Measurements from ENCODE around the gene ATP2C1.
"Not testable (repeated sequence)": the region's sequence is repeated elsewhere in the genome, so short reads cannot be mapped to it uniquely, and the experiment has no call there.

The ATP2C1 gene

DNA sequence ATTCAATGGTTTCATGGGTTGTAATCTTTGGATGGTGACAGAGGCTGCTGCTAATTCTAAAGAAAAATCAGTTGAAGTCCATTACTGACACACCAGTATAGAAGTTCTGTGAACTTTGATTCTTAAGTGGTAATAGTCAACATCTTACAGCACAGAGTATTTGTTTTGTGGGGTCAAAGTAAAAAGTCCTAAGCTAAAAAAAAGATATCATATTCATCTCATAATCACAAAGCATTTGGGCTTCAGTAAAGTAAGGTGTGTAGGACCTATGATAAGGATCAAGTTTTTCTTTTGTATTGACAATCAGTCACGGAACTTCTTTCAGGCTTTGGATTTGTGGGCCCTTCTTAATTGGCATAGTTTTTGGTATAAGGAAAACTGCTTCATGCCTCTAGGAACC is 131.7 kb downstream of the ATP2C1 start:
- no peaks in the 10 kb centered on the region for H3K9me3 Mint-ChIP-seq
- no peak overlapping the region for H3K27ac Mint-ChIP-seq
- peaks cover 15% of the 10 kb centered on the region for H3K36me3 Mint-ChIP-seq
- H3K4me3 Mint-ChIP-seq = peak overlapping the region; percentile 86
- H3K27me3 Mint-ChIP-seq = no peaks in the 10 kb centered on the region
- peaks cover 60% of the 10 kb centered on the region for H3K4me1 Mint-ChIP-seq

DNA sequence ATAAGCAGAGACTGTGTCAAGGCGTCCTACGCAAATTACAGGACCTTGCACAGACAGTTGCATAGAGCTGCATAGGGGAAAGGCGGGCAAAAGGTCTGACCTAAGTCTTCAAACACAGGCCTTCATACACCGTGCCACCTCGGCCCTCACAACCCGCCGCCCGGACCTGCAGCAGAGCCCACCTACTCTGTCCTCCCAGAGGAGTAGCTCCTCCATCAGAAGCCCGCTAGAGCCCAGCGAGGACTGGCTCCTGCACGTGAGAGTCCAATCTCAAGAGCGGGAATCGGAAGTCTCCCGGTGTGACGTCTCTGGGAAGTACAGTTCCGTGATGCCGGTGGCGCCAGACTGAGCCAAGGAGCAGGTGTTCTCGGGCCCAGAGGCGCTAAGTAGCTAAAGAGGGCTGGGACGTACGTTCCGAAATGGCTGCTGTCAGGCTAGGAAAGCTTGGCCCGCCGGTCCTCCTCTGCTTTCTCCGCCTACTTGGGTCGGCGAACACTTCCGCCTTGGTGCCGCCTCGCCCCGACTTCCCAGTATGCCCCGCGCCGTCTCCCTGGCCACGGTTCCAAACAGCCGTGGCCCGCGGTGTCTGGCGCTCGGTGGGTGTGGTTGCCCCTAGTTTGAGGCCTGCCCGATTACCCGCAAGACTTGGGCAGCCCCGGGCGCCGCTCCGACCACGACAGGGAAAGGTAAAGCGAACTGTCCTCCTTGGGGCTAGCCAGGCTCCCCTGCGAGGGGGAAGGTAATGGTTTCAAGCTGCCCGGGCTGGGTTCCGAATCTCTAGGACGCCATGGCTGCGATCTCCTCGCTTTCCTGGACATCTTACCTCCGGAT is 132.7 kb downstream of the ATP2C1 start, which contains the start of the genes ASTE1 and NEK11:
ASTE1 (minus strand) TSS at position 505 of the 831 bp plus-strand sequence. CDS start 1,519 bp downstream, outside the sequence.
NEK11 (plus strand) TSS at position 557 of the 831 bp plus-strand sequence. CDS start 2,832 bp downstream, outside the sequence.
- H3K27ac Mint-ChIP-seq = peak within 1 kb of the TSS; percentile 91
- peaks cover 50% of the 10 kb centered on the region for H3K4me1 Mint-ChIP-seq
- peaks cover 12% of the 10 kb centered on the region for H3K36me3 Mint-ChIP-seq

DNA sequence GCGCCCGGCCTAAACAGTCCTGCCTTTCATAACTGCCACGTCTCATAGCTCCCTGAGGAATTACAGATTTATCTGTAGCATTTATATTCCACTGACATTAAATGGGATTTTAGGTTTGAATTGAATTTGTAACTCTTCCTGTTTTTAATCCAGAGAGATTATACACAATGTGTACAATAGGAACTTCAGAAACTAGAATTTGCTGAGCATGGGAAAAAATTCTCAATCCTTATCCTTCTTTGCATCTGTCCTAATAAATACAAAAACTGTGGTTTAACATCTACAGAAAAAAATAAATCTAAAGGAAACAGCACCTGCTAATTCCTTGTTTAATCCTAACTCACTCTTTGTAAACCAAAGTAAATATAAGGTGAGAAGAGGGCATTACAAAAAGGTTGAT is 135.0 kb downstream of the ATP2C1 start:
- H3K36me3 Mint-ChIP-seq = peaks cover 9% of the 10 kb centered on the region
- peak overlapping the region; percentile 7 for H3K4me3 Mint-ChIP-seq
- H3K27me3 Mint-ChIP-seq = no peaks in the 10 kb centered on the region
- H3K4me1 Mint-ChIP-seq = peaks cover 31% of the 10 kb centered on the region
- no peaks in the 10 kb centered on the region for H3K9me3 Mint-ChIP-seq
- no peak overlapping the region for H3K27ac Mint-ChIP-seq

More for the DNA sequence above, 132.7 kb downstream of the ATP2C1 start, which contains the start of the genes ASTE1 and NEK11:
- Mint-ChIP-seq H3K4me3 (peak within 1 kb of the TSS; percentile 86), H3K9me3 (no peaks in the 10 kb centered on the region), H3K27me3 (no peaks in the 10 kb centered on the region)

GRCh38 chr3:131031660-131032059 is 137.8 kb downstream of the ATP2C1 start:
- Mint-ChIP-seq H3K4me1 (peaks cover 8% of the 10 kb centered on the region), H3K27me3 (no peaks in the 10 kb centered on the region), H3K9me3 (no peaks in the 10 kb centered on the region), H3K36me3 (no peaks in the 10 kb centered on the region), H3K27ac (no peak overlapping the region), H3K4me3 (no peak overlapping the region)

DNA sequence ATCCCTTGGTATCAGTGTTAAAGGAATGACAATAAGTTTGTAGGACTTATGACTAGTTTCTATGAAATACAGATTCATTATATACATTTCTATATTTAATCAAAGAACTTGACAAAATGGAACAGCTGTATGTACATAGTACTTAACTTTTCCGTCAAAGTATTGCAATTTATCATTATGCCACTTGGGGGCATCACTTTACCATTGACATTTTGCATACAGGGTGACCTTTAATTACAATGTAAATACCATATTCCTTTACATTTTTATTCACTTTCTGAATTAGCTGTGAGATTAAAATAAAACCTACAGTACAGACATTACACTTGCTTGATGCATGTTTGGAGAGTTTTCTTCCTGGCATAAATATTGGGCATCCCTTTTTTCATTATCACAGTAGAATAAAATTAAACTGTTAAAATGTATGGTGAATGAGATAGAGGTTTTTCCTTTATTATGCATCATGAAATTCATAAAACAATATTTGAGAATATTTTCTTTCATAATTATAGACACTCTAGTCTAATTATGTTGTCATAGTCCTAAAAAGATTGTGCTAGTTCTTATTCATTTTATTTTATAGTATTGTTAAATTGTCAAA is 139.7 kb downstream of the ATP2C1 start:
- no peak overlapping the region for H3K4me3 Mint-ChIP-seq
- no peaks in the 10 kb centered on the region for H3K4me1 Mint-ChIP-seq
- H3K9me3 Mint-ChIP-seq = no peaks in the 10 kb centered on the region
- H3K27ac Mint-ChIP-seq = no peak overlapping the region
- H3K27me3 Mint-ChIP-seq = no peaks in the 10 kb centered on the region
- H3K36me3 Mint-ChIP-seq = no peaks in the 10 kb centered on the region

- H3K27me3 Mint-ChIP-seq = no peaks in the 10 kb centered on the region
- H3K4me1 Mint-ChIP-seq = peaks cover 11% of the 10 kb centered on the region
- H3K27ac Mint-ChIP-seq = no peak overlapping the region
- H3K36me3 Mint-ChIP-seq = peaks cover 6% of the 10 kb centered on the region
- no peak overlapping the region for H3K4me3 Mint-ChIP-seq
- H3K9me3 Mint-ChIP-seq = peaks cover 1% of the 10 kb centered on the region
These were observed 142.4 kb downstream of the ATP2C1 start for GRCh38 chr3:131036200-131036816.

DNA sequence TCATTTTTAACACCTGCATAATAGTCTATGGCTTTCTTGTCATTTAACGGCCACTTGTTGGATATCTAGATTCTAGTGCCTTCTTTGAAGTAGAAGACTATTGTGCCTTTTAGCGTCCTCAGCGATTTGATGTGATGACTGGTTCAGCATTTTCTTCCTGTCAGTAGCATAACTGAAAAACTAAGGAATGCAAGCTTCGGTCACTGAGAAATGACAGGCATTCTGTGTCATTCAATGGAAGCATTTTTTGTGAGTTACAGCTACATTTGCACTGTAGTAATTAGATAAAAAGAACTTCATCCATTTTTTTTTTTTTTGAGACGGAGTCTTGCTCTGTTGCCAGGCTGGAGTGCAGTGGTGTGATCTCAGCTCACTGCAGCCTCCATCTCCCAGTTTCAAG is 143.1 kb downstream of the ATP2C1 start:
- Mint-ChIP-seq H3K27me3 (no peaks in the 10 kb centered on the region), H3K27ac (no peak overlapping the region), H3K36me3 (peaks cover 10% of the 10 kb centered on the region), H3K4me3 (no peak overlapping the region), H3K9me3 (peaks cover 4% of the 10 kb centered on the region), H3K4me1 (peaks cover 16% of the 10 kb centered on the region)

DNA sequence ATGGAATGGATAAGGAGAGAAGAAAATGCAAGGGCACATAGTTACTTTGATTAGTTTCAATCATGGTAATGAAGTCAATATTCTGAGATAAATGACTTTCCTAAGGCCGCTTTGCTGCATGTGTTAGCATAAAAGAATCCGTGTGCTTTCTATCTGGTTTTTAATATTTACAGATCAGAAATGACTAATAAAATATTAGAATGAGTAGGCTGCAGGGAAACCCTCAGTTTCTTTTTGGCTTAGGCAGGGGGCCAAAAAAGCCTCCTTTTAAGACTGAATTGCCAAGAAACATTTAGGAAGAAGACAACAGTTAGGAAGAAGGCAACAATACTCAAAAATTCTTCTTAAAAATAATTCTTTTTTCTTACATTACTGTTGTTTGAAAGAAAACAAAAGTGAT is 144.4 kb downstream of the ATP2C1 start:
- peaks cover 7% of the 10 kb centered on the region for H3K9me3 Mint-ChIP-seq
- no peak overlapping the region for H3K27ac Mint-ChIP-seq
- H3K4me3 Mint-ChIP-seq = no peak overlapping the region
- H3K36me3 Mint-ChIP-seq = peaks cover 15% of the 10 kb centered on the region
- H3K27me3 Mint-ChIP-seq = no peaks in the 10 kb centered on the region
- H3K4me1 Mint-ChIP-seq = peaks cover 28% of the 10 kb centered on the region

- H3K4me1 Mint-ChIP-seq = peaks cover 30% of the 10 kb centered on the region
- H3K36me3 Mint-ChIP-seq = peaks cover 31% of the 10 kb centered on the region
- H3K27ac Mint-ChIP-seq, H3K4me3 Mint-ChIP-seq, H3K27me3 Mint-ChIP-seq: not testable (repeated sequence)
- H3K9me3 Mint-ChIP-seq = peaks cover 20% of the 10 kb centered on the region
These were observed 148.5 kb downstream of the ATP2C1 start for GRCh38 chr3:131042271-131042985.

GRCh38 chr3:131047582-131047981 is 153.7 kb downstream of the ATP2C1 start:
- Mint-ChIP-seq H3K4me1 (peaks cover 10% of the 10 kb centered on the region), H3K27me3 (no peaks in the 10 kb centered on the region), H3K27ac (no peak overlapping the region), H3K36me3 (peaks cover 22% of the 10 kb centered on the region), H3K4me3 (no peak overlapping the region), H3K9me3 (peaks cover 15% of the 10 kb centered on the region)

GRCh38 chr3:131048030-131048429 is 154.1 kb downstream of the ATP2C1 start:
- no peak overlapping the region for H3K27ac Mint-ChIP-seq
- H3K9me3 Mint-ChIP-seq = peaks cover 15% of the 10 kb centered on the region
- no peak overlapping the region for H3K4me3 Mint-ChIP-seq
- H3K36me3 Mint-ChIP-seq = peaks cover 20% of the 10 kb centered on the region
- H3K4me1 Mint-ChIP-seq = peaks cover 5% of the 10 kb centered on the region
- H3K27me3 Mint-ChIP-seq = no peaks in the 10 kb centered on the region

DNA sequence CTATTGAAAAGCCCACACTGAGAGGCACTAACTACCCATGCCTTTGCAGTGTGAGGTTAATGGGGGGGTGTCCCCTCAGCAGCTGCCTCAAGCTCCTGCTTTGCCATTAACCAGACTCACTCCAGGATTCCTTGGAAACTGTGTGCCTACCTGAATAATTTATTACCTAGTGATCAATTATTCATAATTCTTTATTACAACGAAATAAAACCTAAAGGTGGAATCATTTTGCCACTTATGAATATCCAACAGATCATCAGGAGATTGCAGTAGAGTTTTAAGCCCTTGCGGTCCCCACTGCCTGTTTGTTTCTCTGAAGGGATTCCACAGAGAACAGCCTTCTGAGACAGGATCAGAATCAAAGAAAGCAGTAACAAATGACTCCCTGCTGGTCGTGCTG is 156.1 kb downstream of the ATP2C1 start:
- Mint-ChIP-seq H3K27ac (no peak overlapping the region), H3K4me3 (no peak overlapping the region), H3K9me3 (peaks cover 5% of the 10 kb centered on the region), H3K27me3 (no peaks in the 10 kb centered on the region), H3K36me3 (peaks cover 6% of the 10 kb centered on the region), H3K4me1 (no peaks in the 10 kb centered on the region)

DNA sequence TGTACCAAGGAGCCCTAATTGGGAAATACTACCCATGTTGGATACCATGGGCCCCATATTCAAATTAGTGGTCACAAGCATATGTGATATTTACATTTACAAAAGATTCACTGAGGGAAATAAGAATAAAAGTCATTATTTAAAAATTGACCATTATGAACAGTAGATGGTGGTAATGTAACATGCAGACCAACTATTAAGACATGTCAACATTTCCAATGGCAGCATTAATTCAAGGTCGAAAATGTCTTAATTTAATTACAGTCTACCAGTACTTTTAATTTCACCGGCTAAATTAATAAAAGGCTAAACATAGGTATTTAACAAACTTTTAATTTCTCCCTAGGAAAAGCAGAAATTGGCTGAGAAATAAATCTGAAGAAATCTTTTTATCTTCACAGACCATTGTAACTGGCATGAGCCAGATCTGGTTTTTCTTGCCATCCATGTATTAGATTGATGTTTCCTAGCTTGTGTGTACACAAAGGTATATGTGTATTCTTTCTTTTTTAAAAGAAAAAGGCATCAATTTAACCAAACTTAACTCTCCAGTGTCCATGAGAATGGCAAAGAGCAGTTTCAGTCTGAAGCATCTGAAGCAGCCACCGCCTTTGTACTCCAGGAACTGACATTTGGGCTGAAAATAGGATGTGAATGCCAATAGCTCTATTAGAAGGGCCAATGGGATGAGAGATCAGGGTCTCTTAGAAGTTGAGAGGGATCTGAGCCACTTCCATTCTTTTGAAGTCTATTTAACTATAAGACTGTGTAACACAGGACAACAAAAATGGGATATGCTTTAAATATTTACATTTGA is 159.4 kb downstream of the ATP2C1 start:
- peaks cover 2% of the 10 kb centered on the region for H3K36me3 Mint-ChIP-seq
- H3K9me3 Mint-ChIP-seq = no peaks in the 10 kb centered on the region
- H3K27me3 Mint-ChIP-seq = no peaks in the 10 kb centered on the region
- H3K4me3 Mint-ChIP-seq = no peak overlapping the region
- no peaks in the 10 kb centered on the region for H3K4me1 Mint-ChIP-seq
- H3K27ac Mint-ChIP-seq = no peak overlapping the region

Measured in activated naive CD4-positive, alpha-beta T cell treated with anti-CD3 and anti-CD28 coated beads, Interleukin-2, amount 50 U/mL, for 24 hours (primary cell).